Left cardiac atrium (tissue), 4 donors: ENCODE measurements around the gene PRICKLE3. TPM values are rescaled to one million over a fixed set of nuclear protein-coding genes. Genes with fewer than 3 reads are reported as not detected.
A peak's percentile ranks its signal among the peaks of the same experiment; 100 is the strongest.
"Not testable (repeated sequence)": the region's sequence is repeated elsewhere in the genome, so short reads cannot be mapped to it uniquely, and the experiment has no call there.

Experiments
- ATAC-seq, 2 donors: fragments of 200-7000 bp; cut with Tn5 transposase; one replicate each; pipeline ENCODE4 v1.9.1; 2020; ENCODE audit warnings: mild to moderate bottlenecking in 2 of 2, moderate library complexity in 2 of 2
- DNase-seq: peaks from one replicate; pipeline ENCODE4 v3.0.0-alpha.2; 2020
- intact Hi-C, 2 donors: fragments of 100-400 bp; cut with DNase I; formaldehyde crosslinking; loops; one replicate each; pipeline versions ENCODE4 v1.14.1 to v1.15.1; 2022 to 2023
- total RNA-seq, 2 donors: library from RNA; stranded (reverse); fragmentation: NEBNext Ultra II Directional; extraction: Animal tissue kit (Norgen Biotek cat#: 25700); gene quantifications; one replicate each; pipeline ENCODE4 v1.2.1, GENCODE V29; 2021
- donor health status: DM: no; HTN: yes; CAD: no.
- donor health status: DM: no; HTN: yes; CAD: no; lungs with severe emphysema.
- donor health status: DM: yes; HTN: yes; CAD: no.
- donor health status: Dilated cardiomyopathy.

Gene PRICKLE3
- total RNA-seq, 2 donors from 2014 or later: 9.9 to 14.8 TPM

DNA sequence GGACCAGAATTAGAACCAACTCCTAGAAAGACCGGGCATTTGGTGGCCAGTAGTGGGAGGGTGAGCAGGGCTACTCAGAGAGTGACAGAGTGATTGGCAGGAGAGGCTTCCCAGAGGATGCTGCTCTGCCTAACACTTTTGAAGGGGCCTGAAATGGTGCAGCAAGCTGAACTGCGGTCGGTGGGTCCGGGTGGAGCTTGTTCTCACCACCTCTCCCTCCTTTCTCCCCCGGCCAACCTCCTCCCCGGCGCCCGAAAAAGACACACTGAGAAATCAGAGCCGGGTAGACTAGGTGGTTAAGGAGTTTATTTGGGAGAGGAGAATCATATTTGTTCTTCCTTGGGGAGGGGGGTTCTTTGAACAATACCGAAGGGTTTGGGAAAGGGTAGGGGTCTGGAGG is 1.4 kb upstream of the PRICKLE3 start:
- intact Hi-C loops: no loop called here
- DNase-seq (no peak), ATAC-seq (no peak)

DNA sequence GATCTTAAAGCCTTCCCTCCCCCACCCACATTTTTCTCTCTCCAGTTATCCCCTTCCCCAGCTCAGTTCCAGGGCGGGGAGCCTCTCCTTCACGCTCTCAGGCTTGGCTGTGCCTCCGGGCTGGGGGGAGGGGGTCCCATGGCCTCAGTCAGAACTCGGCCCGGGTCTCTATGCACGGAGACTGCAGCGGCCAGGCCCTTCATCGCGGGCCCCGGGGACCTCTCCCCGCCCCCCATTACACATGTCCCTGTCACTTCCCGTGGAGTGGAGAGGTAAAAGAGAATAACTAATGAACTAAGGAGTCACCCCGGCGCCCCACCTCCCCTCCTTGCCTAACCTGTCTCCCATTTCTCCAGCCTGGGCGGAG is 838 bp upstream of the PRICKLE3 start:
- intact Hi-C loops: no loop called here
- DNase-seq (no peak), ATAC-seq (no peak)

DNA sequence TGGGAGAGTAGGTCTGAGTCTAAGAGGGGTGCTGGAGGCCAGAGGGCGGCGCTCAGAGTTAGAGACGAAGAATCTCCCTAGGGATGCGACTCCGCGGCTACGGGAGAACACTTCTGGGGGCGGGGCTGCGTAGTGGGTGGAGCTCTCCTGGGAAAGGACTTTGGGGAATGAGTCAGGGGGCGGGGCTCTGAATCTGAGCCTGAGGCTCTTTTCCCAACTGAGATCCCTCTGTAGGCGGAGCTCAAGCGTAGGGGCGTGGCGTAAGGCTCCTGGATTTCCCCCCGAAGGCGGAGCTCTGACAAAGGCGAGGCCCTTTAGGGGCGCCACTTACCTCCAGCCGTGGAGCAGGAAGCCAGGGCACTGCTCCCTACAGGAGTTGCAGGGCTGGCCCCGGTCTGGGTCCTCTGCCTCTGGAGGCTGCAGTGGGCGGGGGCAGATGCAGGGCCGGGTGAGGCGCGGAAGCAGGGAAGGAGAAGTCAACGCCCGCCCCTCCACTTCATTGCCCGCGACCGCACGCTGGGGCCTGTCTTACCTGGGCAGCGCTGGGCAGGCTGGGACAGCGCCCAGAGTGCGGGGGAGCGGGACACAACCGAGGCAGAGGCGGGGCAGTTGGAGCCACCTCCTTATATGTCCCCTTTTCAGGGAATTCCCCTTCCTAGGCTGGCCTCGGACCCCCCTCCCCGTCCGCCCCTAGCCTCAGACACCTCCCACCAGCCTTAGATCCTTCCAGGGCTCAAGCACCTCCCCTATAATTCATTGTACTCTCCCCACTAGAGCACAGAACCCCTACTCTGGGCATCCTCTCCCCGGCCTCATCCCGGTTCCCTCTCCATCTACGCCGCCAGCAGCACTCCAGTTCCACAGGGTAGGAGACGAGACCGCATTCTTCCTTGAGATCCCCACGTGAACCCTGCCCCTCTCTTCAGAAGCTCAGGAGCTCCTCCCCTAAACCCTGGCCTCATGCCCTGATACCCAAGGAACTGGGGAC is 1.6 kb downstream of the PRICKLE3 start:
- ATAC-seq (peak; percentile 85 to 90), DNase-seq (peak; percentile 95)
- intact Hi-C loops: no loop called here

DNA sequence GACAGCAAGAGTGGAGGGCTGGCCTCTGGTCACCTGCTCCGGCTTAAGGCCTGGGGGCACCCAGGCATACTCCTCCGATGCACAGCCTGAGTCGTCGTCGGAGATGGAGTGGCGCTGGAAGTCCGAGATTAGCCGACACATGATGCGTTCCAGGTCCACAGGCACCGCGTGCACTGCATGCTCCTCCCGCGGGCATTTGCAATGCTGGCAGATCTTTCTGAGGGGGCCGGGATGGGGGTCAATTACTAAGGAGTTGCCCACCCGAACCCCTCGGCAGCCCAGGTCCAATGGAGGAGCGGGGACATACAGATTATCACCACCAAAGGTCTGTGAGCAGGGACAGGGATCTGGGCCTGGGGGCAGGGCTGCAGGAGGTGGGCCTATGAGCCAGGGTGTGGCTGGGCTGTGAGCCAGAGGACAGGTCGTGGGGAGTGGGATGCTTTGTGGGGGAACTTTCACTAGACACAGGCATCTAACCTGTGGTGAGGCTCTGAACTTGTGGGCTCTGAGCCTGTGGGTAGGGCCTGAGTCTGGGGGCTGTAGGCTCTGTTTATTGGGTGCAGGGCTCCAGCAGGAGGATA is 2.4 kb downstream of the PRICKLE3 start:
- intact Hi-C loops: no loop called here
- ATAC-seq (no peak), DNase-seq (no peak)

DNA sequence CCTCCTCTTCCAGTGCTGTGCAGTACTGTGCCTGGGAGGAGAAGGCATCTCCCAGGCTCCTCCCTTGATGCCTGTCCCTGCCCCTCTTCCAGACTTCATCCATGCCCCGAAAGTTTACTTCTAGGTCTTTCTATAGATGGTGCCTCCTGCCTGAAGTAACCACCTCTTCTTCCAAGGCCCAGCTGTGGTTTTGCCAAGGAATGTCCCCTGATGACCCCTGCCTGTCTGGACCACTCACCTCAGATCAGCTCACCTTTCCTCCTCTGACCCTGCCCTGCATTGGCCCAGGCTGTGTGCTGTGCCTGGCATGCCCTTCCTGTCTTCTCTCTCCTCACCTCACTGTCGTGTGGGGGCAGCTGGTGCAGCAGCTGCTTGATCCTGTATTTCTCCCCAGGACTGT is 6.8 kb downstream of the PRICKLE3 start:
- no peak for ATAC-seq
- DNase-seq: no peak
- intact Hi-C loops: no loop called here

DNA sequence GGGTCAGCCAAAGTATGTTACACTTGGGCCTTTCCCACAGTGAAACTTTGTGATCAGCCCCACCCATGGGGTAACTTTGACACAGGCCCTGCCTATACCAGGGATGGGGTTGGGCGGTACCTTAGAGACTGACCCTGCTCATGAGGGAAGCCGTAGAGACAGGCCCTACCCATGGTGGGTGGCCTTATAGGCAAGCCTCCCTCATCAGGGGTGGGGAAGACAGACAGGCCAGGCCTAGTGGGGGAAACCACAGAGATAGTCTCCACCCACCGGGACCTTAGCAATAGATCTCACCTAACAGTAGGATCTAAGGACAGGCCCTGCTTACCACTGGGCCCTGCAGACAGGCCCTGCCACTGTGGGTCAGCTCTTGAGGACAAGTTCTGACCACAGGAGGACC is 7.6 kb downstream of the PRICKLE3 start:
- ATAC-seq (peak in 1 of 2 donors; percentile 2), DNase-seq (no peak)
- intact Hi-C loops: no loop called here

DNA sequence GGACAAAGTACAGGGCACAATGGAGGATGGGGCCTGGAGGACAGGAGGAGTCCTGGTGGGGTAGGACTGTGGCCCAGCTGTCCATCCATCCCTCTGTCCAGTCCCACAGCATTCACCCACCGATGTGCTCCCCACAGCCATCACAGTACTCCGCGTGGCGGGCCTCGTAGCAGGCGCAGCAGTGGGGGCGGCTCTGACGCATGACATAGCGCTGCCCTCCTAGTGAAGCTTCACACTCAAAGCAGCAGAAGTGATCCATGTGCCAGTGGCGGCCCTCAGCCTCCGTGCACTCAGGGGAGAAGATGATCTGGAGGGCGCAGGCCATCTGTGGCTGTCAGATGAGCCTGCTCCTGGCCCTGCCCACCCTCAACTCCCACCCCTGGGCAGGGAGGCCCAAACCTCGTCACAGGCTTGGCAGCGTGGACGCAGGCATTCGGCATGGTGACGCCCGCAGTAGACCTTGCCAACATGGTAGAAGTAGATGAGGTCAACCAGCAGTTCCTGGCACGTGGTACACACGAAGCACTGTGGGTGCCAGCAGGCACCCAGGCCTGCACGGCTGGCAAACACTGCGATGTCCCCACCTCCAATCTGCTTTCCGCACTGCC is 8.2 kb downstream of the PRICKLE3 start:
- no peak for DNase-seq
- intact Hi-C loops: no loop called here
- ATAC-seq: peak in 1 of 2 donors; percentile 7

DNA sequence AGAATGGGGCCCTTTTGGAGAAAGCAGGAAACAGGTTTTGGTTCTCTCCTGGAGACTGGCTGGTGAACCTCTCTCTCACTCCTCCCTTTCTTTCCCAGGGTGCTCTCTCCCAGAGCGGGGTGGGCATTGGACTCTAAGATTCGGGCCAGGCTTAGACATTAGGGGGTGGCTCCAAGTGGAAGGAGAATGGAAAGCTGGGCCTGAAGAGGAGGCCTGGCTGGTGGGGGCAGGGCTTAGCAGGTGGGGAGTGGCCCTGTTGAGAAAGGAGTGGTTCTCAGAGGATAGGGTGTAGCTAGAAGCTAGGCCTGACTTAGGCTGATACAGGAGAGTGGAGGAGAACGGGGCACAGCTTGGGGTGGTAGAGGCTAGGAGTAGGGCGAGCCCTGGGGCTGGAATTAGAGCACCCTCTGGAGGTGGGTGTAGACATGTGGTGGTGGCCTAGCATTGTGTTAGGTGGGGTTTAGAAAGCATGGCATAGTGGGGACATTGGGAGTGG is 8.8 kb downstream of the PRICKLE3 start:
- intact Hi-C loops: no loop called here
- ATAC-seq (peak in 1 of 2 donors; percentile 8), DNase-seq (no peak)

DNA sequence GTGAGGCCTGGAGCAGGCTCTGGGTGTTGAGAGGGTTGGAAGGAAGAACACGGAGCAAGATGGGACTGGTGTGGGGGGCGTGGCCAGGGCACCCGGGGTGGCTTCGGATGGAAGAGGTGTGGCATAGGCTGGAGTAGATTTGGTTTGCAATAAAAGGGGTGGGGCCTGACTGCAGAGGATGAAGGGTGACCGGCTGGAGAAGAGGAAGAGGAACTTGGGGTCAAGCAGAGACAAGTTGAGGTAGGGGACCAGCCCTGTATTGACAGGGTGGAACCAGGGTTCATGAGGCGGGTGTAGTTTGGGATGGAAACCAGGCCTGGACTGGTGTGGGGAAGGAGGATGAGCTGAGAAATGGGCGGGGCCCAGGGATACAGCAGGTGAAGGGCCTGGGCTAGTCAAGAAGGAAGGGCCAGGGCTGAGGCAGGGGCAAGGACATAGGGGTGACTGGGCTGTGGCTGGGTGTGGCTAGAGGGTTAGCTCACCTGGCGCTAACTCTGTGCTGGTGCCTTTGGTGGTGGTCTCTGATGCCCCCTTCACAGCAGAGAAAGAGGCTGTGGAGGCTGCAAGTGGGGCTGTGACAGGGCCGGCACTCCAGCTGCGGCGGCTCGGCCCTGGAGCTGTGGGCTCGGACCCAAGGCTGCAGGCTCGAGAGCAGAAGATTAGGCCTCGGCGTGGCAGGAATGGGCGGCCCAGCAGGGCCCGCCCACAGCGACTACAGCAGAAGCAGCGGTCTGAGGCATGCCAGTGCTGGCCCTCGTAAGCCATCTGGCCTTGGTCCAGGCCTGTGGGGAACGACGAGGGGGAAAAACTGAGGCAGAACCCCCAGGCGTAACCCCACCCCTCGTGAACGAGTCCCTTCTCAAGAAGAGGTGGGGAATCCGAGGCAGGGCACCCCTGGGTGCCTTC is 9.5 kb downstream of the PRICKLE3 start:
- no peak for DNase-seq
- ATAC-seq: peak; percentile 4 to 39
- intact Hi-C loops: no loop called here

DNA sequence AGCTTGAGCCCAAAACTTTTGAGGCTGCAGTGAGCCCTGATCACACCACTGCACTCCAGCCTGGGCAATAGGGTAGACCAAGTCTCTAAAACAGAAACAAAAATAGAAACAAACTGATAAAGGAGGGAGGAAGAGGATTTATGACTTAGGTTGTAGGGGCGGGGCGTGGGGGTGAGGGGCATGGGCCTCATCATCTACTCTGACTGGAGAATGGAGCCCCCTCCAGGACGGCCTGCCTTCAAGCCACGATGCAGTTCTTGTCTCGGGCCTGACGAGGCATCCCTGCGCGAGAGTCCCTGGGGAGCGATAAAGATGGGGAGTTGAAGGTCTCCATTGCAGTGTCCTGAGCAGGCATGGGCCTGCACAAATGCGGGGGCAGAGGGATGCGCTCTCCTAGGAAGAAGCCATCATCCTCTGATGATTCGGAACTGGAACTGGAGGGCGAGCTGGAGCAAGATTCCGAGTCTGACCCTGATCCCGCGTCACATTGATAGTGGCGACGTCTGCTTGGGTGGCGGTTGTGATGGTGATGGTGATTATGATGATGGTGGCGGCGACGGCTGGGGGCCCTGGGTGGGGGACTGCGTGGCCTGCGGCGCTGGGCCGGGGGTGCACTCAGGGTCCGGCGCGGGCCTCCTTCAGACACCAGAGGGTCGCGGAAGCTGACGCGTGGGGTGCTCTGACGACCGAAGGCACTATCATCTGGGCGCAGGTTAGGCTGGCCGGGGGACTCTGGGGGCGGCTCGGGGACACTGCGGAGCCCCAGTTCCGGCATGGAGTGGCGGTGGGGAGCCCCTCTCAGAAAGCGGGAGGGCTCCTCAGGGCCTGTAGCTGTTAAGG is 10.5 kb downstream of the PRICKLE3 start:
- no peak for ATAC-seq
- DNase-seq: no peak
- intact Hi-C loops: no loop called here

DNA sequence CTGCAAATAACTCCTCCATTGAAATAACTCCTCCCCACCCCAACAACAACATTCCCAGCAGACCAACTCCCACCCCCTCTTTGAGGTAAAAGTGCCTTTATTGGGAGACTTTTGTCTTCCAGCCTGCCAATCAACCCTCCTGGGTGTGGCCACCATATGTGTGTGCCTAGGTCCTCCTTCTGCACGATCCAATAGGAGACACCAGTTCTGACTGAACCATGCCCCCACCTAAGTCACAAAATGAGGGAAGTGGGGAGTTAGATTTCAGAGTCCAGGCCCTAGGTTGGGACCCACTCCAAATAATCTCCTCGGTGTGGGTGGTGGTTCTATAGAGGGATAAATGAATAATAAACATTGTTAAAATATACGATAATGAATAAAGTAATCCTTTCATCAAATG is 11.4 kb downstream of the PRICKLE3 start:
- intact Hi-C loops: no loop called here
- ATAC-seq (no peak), DNase-seq (no peak)

DNA sequence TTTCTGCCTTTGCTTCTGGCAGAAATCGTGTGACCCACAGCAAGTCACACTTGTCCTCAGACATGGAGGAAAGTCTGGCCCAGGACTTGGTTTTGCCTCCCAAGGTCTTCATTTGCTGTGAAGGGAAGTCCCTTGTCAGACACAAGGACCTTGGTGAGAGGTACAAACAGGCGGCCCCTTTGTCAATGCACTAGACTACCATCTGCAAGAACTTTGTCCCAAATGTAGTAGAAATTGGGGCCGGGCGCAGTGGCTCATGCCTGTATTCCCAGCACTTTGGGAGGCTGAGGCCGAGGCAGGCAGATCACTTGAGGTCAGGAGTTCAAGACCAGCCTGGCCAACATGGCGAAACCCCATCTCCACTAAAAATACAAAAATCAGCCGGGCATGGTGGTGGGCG is 12.6 kb downstream of the PRICKLE3 start:
- DNase-seq, intact Hi-C loops, ATAC-seq: not testable (repeated sequence)

DNA sequence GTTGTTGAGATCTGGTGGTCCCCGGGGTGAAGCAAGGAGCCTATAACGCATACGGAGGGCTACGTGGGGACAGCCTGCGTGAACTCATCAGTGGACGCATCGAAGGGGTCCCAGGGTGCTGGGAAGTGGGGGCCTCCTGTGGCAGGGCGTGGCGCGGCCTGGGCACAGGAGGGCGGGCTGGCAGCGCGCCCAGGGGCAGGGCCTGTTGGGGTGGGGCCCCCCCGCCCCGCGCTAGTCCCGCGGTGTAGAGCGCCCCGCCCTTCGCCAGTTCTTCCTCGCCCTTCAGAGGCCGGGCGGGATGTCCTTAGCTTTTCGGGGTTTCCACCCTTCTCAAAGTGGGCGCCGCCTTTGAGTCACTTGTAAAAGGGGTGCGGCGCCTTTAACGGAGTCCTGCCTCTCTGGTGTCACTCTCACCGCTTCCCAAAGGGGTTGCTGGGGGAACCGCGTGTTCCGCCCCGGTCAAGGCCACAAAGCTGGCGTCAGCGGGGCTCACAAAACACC is 13.8 kb downstream of the PRICKLE3 start:
- ATAC-seq (peak; percentile 74 to 84), DNase-seq (peak; percentile 77)
- intact Hi-C loops: no loop called here

DNA sequence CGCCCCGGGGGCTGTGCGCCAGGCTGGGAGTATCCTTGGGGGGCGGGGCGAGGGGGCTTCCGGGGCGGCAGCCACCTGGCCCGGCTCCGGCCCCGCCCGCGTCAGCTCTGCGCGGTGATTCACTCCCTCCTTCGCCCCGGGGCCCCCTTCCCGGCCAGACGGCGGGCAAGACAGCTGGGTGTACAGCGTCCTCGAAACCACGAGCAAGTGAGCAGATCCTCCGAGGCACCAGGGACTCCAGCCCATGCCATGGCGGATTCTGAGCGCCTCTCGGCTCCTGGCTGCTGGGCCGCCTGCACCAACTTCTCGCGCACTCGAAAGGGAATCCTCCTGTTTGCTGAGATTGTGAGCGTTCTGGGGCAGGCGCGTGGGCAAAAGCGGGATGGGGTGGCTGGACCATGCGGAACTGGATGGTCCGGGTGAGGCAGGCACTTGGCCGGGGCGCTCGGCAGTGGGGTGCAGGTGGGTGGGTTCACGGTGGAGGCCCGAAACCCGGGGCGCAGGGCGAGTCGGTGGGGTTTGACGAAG is 14.4 kb downstream of the PRICKLE3 start, which contains the start of gene PLP2:
TSS of gene PLP2 (plus strand) at position 147 of the 528 bp plus-strand sequence. CDS start at position 250, 103 bp downstream.
- intact Hi-C loops: no loop called here
- ATAC-seq (peak; percentile 48 to 66), DNase-seq (peak; percentile 67)

DNA sequence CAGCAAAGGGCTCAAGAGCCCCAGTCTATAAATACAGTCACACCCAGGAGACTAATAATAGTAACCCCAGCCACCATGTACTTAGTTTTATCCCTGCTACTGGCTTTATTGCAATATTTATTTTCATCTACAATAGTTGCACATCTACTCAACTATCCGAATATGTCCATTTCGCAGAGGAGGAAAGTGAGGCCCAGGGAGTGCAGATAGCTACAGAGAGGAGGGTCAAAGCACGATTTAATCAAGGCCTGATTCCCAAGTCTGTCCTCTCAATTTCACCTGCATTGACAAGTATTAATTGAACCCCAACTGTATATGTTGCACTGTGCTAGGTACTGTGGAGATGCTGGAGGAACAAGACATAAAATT is 18.4 kb downstream of the PRICKLE3 start:
- no peak for ATAC-seq
- DNase-seq: no peak
- intact Hi-C loops: no loop called here

DNA sequence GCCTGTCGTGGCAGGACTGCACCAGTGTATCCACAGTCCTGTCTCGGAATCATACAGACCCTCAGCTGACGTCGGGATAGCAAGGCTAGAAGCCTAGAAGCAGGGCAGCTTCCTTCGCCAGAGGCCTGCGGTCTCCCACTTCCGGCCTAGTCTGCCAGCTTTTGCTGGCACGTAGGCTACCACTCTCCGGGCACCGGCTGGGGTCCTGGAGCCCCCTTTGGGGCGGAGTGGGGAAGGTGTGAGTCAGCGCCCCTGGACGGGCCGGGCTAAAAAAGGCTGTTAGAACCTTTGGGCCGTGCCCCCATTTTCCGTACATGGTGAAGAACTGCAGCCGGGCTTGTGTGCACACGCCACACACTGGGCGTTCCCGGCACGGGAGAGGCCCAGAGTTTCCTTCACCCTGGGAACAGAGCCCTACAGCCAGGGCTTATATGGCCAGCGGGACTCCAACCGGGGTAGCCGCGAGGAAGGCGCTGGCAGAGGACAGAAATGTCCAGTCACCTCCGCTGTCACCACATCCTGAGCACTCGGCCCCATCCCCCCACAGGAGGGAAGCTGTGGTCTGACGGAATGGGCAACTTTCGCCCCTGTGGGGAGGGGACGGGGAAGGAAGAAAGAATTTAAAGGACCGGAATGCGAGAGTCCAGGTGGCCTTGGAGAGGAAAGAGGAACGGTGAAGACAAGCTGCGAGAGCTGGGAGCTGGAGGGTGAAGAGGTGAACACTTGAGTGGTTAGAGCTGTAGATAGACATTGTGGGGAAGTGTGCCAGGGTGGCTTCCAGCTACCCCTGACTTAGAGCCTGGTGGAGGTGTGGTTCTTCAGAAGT is 19.0 kb downstream of the PRICKLE3 start:
- DNase-seq (peak; percentile 80), ATAC-seq (peak; percentile 44 to 61)
- intact Hi-C loops: no loop called here
